Parathyroid adenoma (tissue), 2 donors: ENCODE measurements around the gene CDH11.

Experiments
- H2AFZ ChIP-seq: fragments of 300-600 bp; sonication (generic); one replicate; pipeline ENCODE4 v1.7.0; 2017; ENCODE audit warnings: antibody characterized with exemption, mild to moderate bottlenecking
- H3K27ac ChIP-seq: fragments of 300-600 bp; sonication (generic); one replicate; pipeline ENCODE4 v1.7.0; 2017
- H3K27me3 ChIP-seq: fragments of 300-600 bp; sonication (generic); one replicate; pipeline ENCODE4 v1.7.0; 2017; ENCODE audit warnings: low read length; ENCODE audit not compliant: control insufficient read depth, insufficient read depth
- H3K36me3 ChIP-seq: fragments of 300-600 bp; sonication (generic); one replicate; pipeline ENCODE4 v1.7.0; 2017; ENCODE audit warnings: low read length; ENCODE audit not compliant: control insufficient read depth, insufficient read depth
- H3K4me1 ChIP-seq: fragments of 300-600 bp; sonication (generic); one replicate; pipeline ENCODE4 v1.7.0; 2017; ENCODE audit warnings: control low read depth
- H3K4me2 ChIP-seq: fragments of 300-600 bp; sonication (generic); one replicate; pipeline ENCODE4 v1.7.0; 2017; ENCODE audit warnings: low read length
- H3K4me3 ChIP-seq: fragments of 300-600 bp; sonication (generic); one replicate; pipeline ENCODE4 v1.7.0; 2017; ENCODE audit warnings: low read depth, low read length
- H3K79me2 ChIP-seq: fragments of 300-600 bp; sonication (generic); one replicate; pipeline ENCODE4 v1.7.0; 2017; ENCODE audit warnings: control low read depth
- H3K9ac ChIP-seq: fragments of 300-600 bp; sonication (generic); one replicate; pipeline ENCODE4 v1.7.0; 2017; ENCODE audit warnings: mild to moderate bottlenecking
- H3K9me3 ChIP-seq: fragments of 300-600 bp; sonication (generic); one replicate; pipeline ENCODE4 v1.7.0; 2017; ENCODE audit warnings: low read length; ENCODE audit not compliant: control insufficient read depth
- TF ChIP-seq, protein P1 (sequence below): fragments of 300-600 bp; sonication (generic); IDR thresholded peaks from one replicate; pipeline ENCODE4 v1.7.0; 2017; ENCODE audit warnings: antibody characterized with exemption, mild to moderate bottlenecking
- donor health status: primary hyperparathyroidism.

The CDH11 gene

DNA sequence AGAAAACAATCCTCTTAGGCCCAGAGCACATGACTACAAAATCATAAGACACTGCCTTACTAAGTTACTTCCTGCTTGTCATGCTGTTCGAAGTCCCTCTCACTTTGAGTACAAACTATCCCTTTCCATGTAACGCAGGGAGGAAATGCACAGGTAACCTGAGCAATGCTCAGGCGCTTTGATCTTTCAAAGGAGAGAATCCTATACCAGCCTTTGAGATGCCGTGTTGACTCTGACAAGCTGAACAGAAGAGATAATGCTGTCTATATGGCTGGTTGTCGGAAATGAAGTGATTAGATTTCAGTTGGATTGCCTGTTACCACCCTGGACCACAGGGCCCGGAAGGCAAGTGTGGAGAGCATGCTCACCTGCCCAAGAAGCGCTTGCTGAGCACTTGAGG lies 75.9 kb downstream of the CDH11 start:
- H3K4me2 ChIP-seq, result no peak overlapping the region
- no peaks in the 10 kb centered on the region for H3K27me3 ChIP-seq
- H3K9me3 ChIP-seq, result no peaks in the 10 kb centered on the region
- H2AFZ ChIP-seq, result no peak overlapping the region
- no peak overlapping the region for H3K9ac ChIP-seq
- no peaks in the 10 kb centered on the region for H3K36me3 ChIP-seq
- no peaks in the 10 kb centered on the region for H3K79me2 ChIP-seq
- no peak overlapping the region for H3K4me3 ChIP-seq
- TF ChIP-seq, protein P1, sequence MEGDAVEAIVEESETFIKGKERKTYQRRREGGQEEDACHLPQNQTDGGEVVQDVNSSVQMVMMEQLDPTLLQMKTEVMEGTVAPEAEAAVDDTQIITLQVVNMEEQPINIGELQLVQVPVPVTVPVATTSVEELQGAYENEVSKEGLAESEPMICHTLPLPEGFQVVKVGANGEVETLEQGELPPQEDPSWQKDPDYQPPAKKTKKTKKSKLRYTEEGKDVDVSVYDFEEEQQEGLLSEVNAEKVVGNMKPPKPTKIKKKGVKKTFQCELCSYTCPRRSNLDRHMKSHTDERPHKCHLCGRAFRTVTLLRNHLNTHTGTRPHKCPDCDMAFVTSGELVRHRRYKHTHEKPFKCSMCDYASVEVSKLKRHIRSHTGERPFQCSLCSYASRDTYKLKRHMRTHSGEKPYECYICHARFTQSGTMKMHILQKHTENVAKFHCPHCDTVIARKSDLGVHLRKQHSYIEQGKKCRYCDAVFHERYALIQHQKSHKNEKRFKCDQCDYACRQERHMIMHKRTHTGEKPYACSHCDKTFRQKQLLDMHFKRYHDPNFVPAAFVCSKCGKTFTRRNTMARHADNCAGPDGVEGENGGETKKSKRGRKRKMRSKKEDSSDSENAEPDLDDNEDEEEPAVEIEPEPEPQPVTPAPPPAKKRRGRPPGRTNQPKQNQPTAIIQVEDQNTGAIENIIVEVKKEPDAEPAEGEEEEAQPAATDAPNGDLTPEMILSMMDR, result no peak
- no peak overlapping the region for H3K27ac ChIP-seq
- H3K4me1 ChIP-seq, result no peaks in the 10 kb centered on the region

GRCh38 chr16:65044873-65045272 lies 77.0 kb downstream of the CDH11 start:
- Histone ChIP-seq H3K27ac (no peak overlapping the region), H3K9ac (no peak overlapping the region), H3K79me2 (no peaks in the 10 kb centered on the region), H3K36me3 (no peaks in the 10 kb centered on the region), H3K4me1 (no peaks in the 10 kb centered on the region), H3K27me3 (no peaks in the 10 kb centered on the region), H3K4me2 (no peak overlapping the region), H2AFZ (no peak overlapping the region), H3K4me3 (no peak overlapping the region), H3K9me3 (no peaks in the 10 kb centered on the region)
- TF ChIP-seq, protein P1, result no peak

- H3K36me3 ChIP-seq, result no peaks in the 10 kb centered on the region
- H3K9me3 ChIP-seq, result no peaks in the 10 kb centered on the region
- no peaks in the 10 kb centered on the region for H3K27me3 ChIP-seq
- TF ChIP-seq, protein P1, result no peak
- no peak overlapping the region for H3K4me3 ChIP-seq
- H3K9ac ChIP-seq, result no peak overlapping the region
- no peak overlapping the region for H3K27ac ChIP-seq
- no peak overlapping the region for H3K4me2 ChIP-seq
- H2AFZ ChIP-seq, result no peak overlapping the region
- no peaks in the 10 kb centered on the region for H3K4me1 ChIP-seq
- H3K79me2 ChIP-seq, result no peaks in the 10 kb centered on the region
Measured at GRCh38 chr16:65044026-65044425, 77.8 kb downstream of the CDH11 start.

DNA sequence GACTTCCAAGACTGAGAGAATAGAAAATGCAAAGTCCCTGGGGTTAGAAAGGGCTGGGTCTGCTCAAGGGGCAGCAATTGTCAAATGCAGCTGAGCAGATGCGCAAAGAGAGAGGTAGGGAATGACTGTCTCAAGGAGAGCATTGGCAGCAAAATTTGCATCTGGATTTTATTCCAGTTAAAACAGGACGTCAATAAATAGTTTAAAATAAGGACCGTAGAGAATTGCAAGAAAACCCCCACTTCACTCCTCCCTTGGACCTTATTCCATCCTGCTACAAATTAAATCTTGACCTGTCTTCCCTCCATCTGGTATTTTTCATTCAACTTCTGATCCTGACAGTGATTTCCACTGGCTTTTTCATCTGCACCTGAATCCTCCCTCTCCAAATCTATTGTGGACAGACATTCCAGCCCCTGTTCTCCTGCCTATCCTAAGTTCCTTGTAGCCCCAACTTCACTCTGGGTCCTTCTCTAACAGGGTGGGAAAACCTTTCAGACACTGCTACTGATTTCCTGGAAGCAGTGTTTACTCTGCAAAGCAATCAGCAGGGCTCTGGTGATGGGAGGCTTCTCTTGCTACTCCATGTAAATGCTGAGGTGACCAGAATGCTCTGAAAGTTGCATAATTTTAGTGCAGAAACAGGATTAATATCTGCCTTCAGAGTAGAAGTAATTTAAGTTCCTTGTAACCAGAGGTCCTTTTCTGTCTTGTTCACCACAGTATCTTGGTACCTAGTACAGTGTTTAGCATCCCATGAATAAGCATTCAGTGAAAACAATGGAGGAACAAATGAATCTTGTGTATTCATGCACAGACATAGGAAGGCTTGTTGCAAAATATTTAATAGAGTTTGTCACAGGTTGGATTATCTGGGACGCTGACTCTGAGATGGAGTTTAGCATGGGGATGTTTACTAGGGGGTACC lies 79.2 kb downstream of the CDH11 start:
- Histone ChIP-seq H3K36me3 (no peaks in the 10 kb centered on the region), H3K4me2 (no peak overlapping the region), H3K9ac (no peak overlapping the region), H3K79me2 (no peaks in the 10 kb centered on the region), H3K27ac (no peak overlapping the region), H3K9me3 (no peaks in the 10 kb centered on the region), H3K4me3 (no peak overlapping the region), H3K27me3 (no peaks in the 10 kb centered on the region), H2AFZ (no peak overlapping the region), H3K4me1 (no peaks in the 10 kb centered on the region)
- TF ChIP-seq, protein P1, result no peak

DNA sequence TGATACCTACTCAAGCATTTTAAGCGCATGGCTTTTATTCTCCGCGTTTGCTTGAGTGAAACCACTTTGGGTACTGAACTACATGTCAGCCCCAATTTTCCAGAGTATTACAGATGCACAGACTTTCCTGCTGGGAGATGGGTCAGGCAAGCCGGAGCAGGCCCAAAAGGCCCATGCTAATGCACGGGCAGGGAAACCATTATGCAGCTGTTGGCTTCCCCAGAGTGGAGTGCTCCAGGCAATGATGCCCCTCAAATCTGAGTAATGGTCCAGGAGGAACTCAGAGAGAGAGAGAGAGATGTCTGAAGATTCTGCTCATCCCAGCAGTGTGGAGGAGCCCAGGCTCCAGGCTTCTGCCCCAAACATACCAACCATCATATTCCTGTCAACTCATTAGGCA lies 80.2 kb downstream of the CDH11 start:
- no peak overlapping the region for H3K9ac ChIP-seq
- H3K4me3 ChIP-seq, result no peak overlapping the region
- no peaks in the 10 kb centered on the region for H3K27me3 ChIP-seq
- no peaks in the 10 kb centered on the region for H3K4me1 ChIP-seq
- H2AFZ ChIP-seq, result no peak overlapping the region
- TF ChIP-seq, protein P1, result no peak
- no peak overlapping the region for H3K4me2 ChIP-seq
- H3K36me3 ChIP-seq, result no peaks in the 10 kb centered on the region
- H3K9me3 ChIP-seq, result no peaks in the 10 kb centered on the region
- H3K27ac ChIP-seq, result no peak overlapping the region
- H3K79me2 ChIP-seq, result no peaks in the 10 kb centered on the region
